ENCODE measurements around the gene CCDC85C.

The CCDC85C gene

GRCh38 chr14:99543985-99544384 lies 60.0 kb downstream of the CCDC85C start:
- no peak for TF ChIP-seq CTCF (IDR thresholded peaks at IDR 0.05; ENCODE audit: control insufficient read depth, insufficient read depth, low read depth, low read length, missing control alignments)
- no peak overlapping the region for H3K4me3 ChIP-seq (ENCODE audit: control insufficient read depth, low read depth, low read length)
- no peak for DNase-seq (ENCODE audit: low read depth)

- H3K4me3 ChIP-seq (ENCODE audit: control insufficient read depth, low read depth, low read length), result no peak overlapping the region
- TF ChIP-seq CTCF (IDR thresholded peaks at IDR 0.05; ENCODE audit: control insufficient read depth, insufficient read depth, low read depth, low read length, missing control alignments), result no peak
- DNase-seq (ENCODE audit: low read depth), result no peak
Observed at GRCh38 chr14:99543370-99543769, 60.6 kb downstream of the CCDC85C start.

GRCh38 chr14:99542566-99542965 lies 61.4 kb downstream of the CCDC85C start:
- no peak overlapping the region for H3K4me3 ChIP-seq (ENCODE audit: control insufficient read depth, low read depth, low read length)
- TF ChIP-seq CTCF (IDR thresholded peaks at IDR 0.05; ENCODE audit: control insufficient read depth, insufficient read depth, low read depth, low read length, missing control alignments), result no peak
- DNase-seq (ENCODE audit: low read depth), result no peak

- H3K4me3 ChIP-seq (ENCODE audit: control insufficient read depth, low read depth, low read length), result no peak overlapping the region
- no peak for TF ChIP-seq CTCF (IDR thresholded peaks at IDR 0.05; ENCODE audit: control insufficient read depth, insufficient read depth, low read depth, low read length, missing control alignments)
- no peak for DNase-seq (ENCODE audit: low read depth)
Observed at GRCh38 chr14:99541677-99542470, 62.1 kb downstream of the CCDC85C start.

- TF ChIP-seq CTCF (IDR thresholded peaks at IDR 0.05; ENCODE audit: control insufficient read depth, insufficient read depth, low read depth, low read length, missing control alignments), result no peak
- no peak for DNase-seq (ENCODE audit: low read depth)
- H3K4me3 ChIP-seq (ENCODE audit: control insufficient read depth, low read depth, low read length), result no peak overlapping the region
Observed at GRCh38 chr14:99541211-99541610, 62.8 kb downstream of the CCDC85C start.

GRCh38 chr14:99540196-99541032 lies 63.6 kb downstream of the CCDC85C start:
- DNase-seq (ENCODE audit: low read depth), result no peak
- TF ChIP-seq CTCF (IDR thresholded peaks at IDR 0.05; ENCODE audit: control insufficient read depth, insufficient read depth, low read depth, low read length, missing control alignments), result no peak
- no peak overlapping the region for H3K4me3 ChIP-seq (ENCODE audit: control insufficient read depth, low read depth, low read length)
